ENCODE results near the gene OSTN.

OSTN gene

GRCh38 chr3:191306428-191306827, 107.4 kb downstream of the OSTN start:
- DNase-seq (ENCODE audit: low read depth in 1 of 2, low spot score in 1 of 2), result no peak

DNA sequence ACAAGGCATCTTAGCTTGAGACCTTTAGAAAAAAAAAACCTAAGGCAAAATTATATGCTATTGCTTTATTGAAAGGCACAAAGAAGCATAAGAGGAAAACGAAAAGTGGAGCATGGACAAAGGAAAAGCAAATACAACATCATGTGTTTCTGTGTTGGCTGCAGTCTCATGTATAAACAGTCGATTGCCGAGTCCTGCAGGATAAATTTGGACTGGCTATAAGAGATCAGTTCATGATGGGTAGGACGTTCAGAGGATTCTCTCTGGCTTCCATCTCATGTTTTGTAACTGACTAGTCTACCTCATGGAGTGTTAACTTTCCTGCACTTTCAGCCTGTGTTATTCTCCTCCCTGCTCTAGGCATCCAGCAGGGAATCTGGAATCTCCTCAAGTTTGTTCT, 108.3 kb downstream of the OSTN start:
- DNase-seq (ENCODE audit: low read depth in 1 of 2, low spot score in 1 of 2), result no peak

GRCh38 chr3:191313296-191313695, 114.3 kb downstream of the OSTN start:
- no peak for DNase-seq (ENCODE audit: low read depth in 1 of 2, low spot score in 1 of 2)

GRCh38 chr3:191314109-191314728, 115.2 kb downstream of the OSTN start:
- no peak for DNase-seq (ENCODE audit: low read depth in 1 of 2, low spot score in 1 of 2)
